HG03575 (cell line): Measurements from ENCODE around the gene INPPL1.
"Not testable (repeated sequence)": the region's sequence is repeated elsewhere in the genome, so short reads cannot be mapped to it uniquely, and the experiment has no call there.

ENCODE experiments used
- ATAC-seq: cut with Tn5 transposase; IDR thresholded peaks from one replicate; pipeline ENCODE4 v1.9.1; 2021; ENCODE audit not compliant: unreplicated experiment, insufficient number of reproducible peaks, low FRiP score; ENCODE audit errors: extremely low read depth

INPPL1 gene

DNA sequence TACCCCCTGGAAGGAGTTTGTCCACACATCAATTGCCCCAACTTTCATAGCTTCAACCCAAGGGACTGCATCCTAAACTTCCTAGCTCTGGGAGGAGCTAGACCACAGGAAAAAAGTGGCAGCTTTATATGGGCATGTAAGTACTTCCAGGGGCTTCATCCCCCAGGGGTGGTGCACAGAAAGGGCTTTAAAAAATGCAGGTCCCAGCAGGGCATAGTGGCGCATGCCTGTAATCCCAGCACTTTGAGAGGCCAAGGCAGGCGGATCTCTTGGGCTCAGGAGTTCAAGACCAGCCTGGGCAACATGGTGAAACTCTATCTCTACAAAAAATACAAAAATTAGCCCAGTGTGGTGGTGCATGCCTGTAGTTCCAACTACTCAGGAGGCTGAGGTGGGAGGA is 17.8 kb upstream of the INPPL1 start:
- not testable (repeated sequence) for ATAC-seq

DNA sequence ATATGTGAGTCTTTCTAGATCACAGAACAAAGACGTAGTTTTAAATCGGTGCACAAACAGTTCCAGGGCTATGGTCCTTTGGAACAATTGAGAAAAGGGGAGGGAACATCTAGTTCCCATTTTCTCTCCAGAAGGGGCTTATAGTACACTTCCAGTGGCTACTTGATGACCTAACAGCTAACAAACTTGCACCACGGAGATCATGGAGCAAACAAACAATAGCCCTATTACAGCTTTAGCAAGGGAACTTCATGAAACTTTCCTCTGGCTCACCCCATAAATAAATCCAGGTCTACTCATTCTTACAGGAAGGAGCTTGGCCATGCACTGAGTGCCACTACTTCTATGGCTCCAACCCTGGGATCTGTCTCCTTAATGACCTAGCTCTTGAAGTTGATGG is 16.3 kb upstream of the INPPL1 start:
- no peak for ATAC-seq

DNA sequence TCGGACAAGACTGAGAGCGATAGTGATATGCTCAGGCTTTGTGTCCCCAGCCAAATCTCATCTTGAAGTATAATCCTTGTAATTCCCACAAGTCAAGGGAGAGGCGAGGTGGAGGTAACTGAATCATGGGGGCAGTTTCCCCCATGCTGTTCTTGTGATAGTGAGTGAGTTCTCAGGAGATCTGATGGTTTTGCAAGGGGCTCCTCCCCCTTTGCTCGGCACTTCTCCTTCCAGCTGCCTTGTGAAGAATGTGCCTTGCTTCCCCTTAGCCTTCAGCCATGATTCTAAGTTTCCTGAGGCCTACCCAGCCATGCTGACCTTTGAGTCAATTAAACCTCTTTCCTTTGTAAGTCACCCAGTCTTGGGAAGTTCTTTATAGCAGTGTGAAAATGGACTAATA is 15.5 kb upstream of the INPPL1 start:
- ATAC-seq: no peak

DNA sequence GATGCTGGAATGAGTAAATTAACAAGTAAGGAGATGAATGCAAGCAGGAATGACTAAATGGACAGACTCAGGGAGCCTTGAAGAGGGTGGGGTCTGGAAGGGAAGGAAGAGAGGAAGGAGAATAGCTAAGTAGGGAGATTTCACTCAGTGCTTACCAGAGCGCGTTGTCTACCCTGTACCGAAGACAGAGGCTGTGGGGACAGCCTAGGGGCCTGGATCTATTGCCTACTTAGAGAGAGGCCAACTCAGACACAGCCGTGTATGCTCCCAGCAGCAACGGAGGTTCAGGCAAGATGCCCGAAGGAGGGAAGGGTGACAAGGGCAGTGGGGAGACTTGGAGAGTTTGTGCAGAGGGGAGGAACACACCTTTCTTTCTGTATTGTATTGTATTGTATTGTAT is 7.9 kb upstream of the INPPL1 start, which contains the start of gene FOLR2:
Gene FOLR2, plus strand, starts transcription at position 157 of the 400 bp plus-strand sequence. CDS start 1,791 bp downstream, outside the sequence.
- no peak for ATAC-seq

DNA sequence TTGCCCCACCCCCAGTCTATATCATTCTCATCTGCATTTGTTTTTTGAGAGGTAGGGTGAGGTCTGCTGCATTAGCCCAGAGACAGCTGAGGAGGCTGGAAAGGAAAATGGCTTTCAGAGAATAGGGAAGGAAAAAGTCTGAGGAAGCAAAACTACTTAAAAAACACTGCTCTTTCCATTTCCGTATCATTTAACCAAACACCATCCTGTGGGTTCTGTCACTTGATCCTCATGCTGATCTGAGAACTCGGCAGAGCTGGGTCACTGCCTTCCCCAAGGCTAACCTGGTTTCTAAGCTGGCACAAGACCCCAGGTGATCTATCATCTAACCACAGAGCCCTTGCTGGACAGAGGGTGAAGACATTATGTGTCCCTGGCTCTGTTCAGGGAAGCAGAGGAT is 6.7 kb upstream of the INPPL1 start:
- no peak for ATAC-seq

DNA sequence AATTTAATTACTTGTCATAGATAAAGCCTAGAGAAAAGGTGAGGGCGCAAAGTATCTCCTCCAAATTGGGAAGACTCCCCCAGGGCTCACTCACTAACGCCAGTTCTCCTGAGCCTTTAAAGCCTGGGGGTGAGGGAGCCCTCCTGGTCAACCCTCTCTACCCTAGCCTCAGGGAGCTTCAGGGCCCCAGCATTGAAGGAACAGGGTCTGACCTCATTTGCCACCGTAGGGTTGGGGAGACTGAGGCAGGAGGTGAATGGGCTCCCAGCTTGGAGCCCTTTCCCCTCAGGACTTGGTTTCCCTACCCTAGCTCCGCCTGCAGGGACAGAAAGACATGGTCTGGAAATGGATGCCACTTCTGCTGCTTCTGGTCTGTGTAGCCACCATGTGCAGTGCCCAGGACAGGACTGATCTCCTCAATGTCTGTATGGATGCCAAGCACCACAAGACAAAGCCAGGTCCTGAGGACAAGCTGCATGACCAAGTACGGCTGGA is 6.3 kb upstream of the INPPL1 start:
- no peak for ATAC-seq

DNA sequence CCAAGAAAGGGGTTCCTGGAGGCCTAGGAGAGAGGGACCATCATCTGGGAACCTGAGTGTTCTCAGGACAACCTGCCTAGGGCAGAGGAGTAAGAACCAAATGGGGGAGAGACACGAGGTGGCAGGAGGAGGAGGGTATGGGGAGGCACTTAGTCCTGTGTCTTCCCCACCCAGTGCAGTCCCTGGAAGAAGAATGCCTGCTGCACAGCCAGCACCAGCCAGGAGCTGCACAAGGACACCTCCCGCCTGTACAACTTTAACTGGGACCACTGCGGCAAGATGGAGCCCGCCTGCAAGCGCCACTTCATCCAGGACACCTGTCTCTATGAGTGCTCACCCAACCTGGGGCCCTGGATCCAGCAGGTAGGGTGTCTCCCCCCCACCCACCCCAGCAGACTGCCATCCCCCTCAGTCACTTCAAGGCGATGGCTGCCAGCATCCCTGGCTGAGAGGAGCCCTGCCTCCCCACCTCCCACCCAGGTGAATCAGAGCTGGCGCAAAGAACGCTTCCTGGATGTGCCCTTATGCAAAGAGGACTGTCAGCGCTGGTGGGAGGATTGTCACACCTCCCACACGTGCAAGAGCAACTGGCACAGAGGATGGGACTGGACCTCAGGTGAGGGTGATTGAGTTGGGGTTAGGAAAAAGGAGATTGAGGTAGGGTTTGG is 3.7 kb upstream of the INPPL1 start:
- no peak for ATAC-seq

DNA sequence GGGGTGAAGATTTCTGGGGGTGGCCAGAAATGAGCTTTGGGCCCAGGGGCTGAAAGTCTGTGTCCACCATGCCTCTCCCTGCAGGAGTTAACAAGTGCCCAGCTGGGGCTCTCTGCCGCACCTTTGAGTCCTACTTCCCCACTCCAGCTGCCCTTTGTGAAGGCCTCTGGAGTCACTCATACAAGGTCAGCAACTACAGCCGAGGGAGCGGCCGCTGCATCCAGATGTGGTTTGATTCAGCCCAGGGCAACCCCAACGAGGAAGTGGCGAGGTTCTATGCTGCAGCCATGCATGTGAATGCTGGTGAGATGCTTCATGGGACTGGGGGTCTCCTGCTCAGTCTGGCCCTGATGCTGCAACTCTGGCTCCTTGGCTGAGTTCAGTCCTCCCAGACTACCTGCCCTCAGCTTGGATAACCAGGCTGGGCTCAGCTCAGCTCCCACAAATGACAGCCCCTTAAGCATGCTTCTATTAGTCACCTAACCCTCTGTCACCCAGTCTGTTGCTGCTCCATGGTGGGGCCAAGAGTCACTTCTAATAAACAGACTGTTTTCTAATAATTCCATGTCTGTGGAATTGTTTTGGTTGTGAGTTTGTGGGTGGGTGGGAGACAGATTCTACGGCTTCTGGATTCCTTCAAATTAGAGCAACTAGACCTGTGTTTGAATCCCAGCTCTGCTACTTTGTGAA is 3.0 kb upstream of the INPPL1 start:
- no peak for ATAC-seq

DNA sequence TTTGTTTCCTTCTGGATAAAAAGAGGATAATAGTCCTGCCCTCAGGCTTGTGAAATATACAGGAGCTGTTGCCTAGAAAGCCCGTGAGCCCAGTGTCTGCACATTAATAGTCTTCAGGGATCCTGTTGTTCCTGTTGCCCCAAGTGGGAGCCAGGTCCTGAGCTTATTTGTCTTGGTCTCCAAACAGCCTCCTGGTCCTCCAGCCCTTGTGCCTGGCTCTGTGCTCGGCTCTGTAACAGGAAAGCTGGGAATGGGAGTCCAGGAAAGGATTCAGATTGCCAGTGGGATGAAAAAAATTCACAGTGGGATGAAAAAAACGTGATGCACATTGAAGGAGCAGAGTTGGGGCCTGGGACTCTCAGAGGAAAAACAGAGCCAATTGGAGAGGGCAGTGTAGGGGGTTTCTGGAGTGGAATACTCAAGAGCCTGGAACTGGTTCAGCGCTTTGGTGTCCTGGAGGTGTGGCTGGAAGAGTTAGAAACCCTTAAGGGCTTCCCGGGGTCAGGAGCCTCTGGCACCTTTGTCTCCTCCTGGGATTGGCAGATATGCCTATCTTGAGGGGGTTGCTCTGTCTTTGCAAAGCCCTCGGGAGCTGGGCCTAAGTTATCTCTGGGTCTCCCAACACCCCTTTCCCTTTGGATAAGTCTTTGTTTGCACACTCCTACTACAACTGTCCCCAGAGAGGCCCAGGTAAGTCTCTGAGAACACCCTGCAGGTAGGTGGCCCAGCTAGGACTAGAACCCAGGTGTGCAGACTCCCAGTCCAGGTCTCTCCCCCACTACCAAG is 2.3 kb upstream of the INPPL1 start:
- ATAC-seq: no peak

DNA sequence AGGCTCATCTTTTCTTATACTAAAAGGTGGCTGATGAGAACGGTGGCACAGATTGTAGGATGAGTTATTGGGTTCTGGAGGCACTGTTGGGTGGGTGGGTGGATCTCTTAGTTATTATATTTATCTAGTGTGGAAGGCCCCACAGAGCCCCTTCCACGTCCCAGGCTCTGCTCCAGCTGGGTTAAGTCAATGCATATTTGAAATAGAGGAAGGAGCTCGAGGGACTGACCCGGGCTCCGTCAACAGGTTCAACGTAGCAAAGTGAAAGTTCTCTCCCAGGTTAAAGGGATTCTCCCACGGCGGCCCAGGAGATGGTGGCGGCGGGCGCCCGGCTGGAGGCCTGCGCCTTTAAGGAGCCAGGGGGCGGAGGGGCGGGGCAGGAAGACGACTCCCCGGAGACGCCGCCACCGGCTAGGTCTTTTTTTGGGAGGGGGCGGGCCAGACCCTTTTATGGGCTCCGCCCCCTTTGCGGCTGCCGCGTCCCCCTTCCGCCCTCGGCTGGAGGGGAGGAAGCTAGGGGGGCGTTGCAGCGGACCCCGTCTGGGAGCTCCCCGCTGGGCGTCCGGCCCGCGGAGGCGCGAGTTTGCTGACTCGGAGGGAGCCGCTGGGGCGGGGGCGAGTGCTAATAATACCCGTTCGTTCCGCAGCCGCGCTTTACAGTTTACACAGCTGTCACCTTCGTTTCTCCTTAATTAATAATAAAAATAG is 1.5 kb upstream of the INPPL1 start:
- peak; percentile 38 for ATAC-seq

DNA sequence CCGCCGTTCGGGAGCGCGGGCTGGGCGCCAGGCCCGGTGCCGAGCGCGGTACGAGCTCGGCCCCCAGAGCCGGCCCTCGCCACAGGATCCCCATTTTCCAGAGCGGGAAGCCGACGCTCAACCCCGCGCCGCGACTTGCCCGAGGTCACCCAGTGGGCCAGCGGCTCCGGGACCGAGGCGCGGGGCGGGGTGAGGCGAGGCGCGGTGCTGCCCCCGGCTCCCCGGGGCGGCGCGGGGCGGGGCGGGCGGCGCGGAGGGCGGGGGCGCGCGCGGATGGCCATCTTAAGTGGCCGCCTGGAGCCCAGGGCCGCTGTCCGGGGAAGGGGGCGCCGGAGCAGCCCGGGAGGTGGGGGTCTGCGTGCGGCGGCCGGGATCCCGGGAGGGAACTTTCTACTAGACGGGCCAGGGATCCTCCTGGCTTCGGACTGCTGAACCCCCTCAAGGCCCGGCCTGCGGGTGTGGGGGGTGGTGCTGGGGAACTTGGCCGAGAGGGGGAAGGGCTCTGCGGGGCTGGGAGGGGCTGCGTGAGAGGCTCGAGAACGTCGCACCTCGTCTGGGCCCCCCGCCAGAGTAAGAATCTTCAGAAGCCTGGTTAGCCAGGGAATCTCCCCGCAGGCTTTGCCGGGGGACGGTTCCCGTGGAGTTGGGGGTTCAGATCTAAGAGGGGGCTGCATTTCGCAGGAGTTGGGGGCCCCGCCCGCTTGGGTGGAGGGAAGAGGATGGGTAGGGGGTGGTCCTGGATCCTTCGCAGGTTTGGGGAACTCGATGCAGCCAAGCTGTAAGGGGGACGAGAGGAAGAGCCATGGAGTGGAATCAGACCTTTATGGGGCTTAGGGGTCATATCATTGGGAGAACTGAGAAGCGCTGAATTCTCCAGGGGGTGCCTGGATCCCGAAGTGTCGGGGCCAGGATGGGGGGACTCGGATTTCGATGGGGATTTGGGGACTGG is 678 bp upstream of the INPPL1 start:
- ATAC-seq: peak; percentile 9

DNA sequence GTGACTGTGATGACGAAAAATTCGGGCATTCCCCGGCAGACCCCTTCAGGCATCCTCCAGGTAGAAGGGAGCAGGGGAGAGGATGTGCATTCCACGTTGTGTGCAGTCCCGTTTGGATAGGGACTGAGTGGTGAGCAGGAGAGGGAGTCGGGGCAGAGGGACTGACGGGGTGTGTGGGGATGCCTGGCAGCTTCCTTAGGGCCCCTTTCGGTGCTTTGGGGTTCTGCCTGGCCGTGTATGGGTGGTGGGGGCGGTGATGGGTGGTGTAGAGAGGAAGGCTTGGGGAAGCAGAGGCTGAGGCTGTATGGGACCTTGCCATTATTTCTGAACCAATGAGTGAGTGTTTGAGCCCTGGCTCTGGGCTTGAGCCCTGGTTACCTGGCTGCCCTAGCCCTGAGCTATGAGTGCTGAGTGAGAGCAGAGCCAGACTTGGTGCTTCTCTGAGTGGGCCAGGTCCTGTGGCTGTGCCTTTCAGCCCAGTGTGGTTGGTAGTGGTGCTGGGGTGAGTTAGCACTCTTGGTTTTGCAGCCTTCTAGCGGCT is 914 bp downstream of the INPPL1 start:
- no peak for ATAC-seq

DNA sequence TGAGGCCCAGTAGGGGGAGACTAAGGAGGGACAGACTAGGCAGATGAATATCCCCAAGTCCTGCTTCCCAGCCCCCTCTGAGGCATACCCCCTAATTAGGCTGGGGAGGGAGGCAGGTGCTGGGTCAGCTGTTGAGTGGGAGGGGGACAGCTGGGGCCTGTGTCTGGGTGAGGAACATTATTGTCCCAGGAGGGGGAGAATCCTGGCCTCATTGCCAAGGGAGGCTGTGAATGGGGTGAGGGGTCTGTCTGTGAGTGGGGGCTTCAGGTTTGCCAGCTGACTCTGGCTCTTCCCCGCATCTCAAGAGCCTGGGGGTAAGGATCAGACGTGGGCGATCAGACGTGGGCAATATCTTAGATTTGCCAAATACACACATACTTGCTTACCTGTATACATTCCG is 2.1 kb downstream of the INPPL1 start:
- no peak for ATAC-seq

DNA sequence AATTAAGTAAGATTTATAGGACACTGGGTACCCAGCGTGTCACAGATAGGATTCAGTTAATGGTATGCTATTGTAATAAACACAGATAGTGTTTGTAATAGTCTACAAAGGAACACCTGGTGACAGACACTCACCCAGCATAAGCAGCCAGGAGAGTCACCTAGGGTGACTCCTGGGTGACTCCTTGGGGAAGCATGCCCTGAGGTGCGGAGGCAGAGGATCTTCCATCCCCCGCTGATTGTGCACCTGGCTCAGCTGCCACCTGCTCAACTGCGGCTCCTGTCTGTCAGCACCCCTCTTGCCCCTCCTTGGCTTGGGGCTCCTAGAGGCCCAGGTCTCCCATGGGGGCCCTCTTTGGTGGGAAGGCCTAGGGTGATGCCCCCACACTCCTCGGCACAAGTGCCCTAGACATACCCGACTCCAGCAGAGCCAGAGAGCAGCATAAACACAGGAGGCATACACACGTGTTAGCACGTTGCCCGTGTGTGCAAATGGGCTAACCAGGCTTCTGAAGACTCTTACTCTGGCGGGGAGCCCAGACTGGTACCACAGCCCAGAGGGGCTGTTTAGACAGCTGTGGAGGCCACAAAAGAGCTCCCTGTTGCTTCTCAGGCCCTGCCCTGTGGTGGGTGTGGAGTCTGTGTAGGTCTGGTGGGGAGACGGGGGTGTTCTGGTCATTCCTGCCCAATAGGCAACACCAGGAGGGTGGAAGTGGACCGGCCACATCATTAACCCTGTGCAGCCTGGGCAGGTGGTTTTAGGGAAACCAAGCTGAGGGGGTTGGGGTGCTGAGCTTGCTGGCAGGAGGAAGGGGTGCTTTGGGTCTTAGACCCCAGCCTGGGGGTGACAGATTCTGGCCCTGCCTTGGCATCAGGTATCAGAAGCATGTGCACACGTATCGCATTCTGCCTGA is 3.0 kb downstream of the INPPL1 start:
- no peak for ATAC-seq

DNA sequence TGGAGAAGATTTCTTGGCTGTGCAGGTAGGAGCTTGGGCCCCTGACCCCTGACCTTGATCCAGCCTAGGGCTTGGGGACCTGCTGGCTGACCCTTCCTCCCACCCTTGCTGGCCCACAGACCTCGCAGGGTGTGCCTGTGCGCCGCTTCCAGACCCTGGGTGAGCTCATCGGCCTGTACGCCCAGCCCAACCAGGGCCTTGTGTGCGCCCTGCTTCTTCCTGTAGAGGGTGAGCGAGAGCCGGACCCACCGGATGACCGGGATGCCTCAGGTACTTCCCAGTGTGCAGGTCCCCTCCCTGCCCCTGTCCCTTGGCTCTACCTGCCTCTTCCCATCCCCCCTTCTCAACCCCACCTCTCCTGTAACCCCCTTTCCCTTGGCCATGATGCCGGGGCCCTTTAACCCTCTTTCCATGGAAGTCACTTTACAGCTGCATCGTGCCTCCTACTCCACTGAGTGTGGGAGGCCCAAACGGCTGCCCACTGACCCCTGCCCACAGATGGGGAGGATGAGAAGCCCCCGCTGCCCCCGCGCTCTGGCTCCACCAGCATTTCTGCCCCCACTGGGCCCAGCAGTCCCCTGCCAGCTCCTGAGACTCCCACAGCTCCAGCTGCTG is 3.8 kb downstream of the INPPL1 start:
- ATAC-seq: no peak

DNA sequence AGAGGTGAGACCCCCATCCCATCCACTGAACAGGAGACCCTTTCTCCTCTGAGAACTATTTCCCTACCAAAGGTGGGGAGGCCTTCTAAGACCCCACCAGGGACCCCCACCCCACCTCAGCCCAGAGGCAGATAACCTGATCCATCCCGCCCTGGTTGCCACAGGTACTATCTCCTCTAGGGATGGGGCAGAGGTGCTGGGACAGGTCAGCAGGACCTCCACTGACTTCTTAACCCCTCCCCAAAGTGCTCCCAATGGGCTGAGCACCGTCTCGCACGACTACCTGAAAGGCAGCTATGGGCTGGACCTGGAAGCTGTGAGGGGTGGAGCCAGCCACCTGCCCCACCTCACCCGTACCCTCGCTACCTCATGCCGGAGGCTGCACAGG is 4.3 kb downstream of the INPPL1 start:
- no peak for ATAC-seq
